Activated T-helper 1 cell treated with Interleukin-2 at 50 U/mL for 16 hours (primary cell): ENCODE measurements around the gene SPR.
"Not testable (repeated sequence)": the region's sequence is repeated elsewhere in the genome, so short reads cannot be mapped to it uniquely, and the experiment has no call there.

Experiments
- DNase-seq: peaks from one replicate; pipeline ENCODE4 v3.0.0-alpha.2; 2020; ENCODE audit warnings: low read depth

The SPR gene

GRCh38 chr2:72889991-72890390 lies 2.8 kb downstream of the SPR start:
- DNase-seq, result no peak

- DNase-seq, result no peak
Observed at GRCh38 chr2:72891091-72891818, 4.0 kb downstream of the SPR start.

GRCh38 chr2:72892506-72893173 lies 5.4 kb downstream of the SPR start:
- peak; percentile 24 for DNase-seq

- no peak for DNase-seq
Observed at GRCh38 chr2:72893594-72894319, 6.5 kb downstream of the SPR start.

- DNase-seq, result no peak
Observed at GRCh38 chr2:72894514-72894913, 7.3 kb downstream of the SPR start.

GRCh38 chr2:72895154-72895553 lies 7.9 kb downstream of the SPR start:
- no peak for DNase-seq

- DNase-seq, result no peak
Observed at GRCh38 chr2:72895759-72896281, 8.6 kb downstream of the SPR start.

GRCh38 chr2:72896446-72896845 lies 9.2 kb downstream of the SPR start:
- DNase-seq, result no peak

- DNase-seq, result no peak
Observed at GRCh38 chr2:72897785-72898584, 10.8 kb downstream of the SPR start.

GRCh38 chr2:72898585-72898906 lies 11.3 kb downstream of the SPR start:
- DNase-seq, result no peak

- DNase-seq, result no peak
Observed at GRCh38 chr2:72900191-72900825, 13.1 kb downstream of the SPR start.

- DNase-seq, result no peak
Observed at GRCh38 chr2:72901426-72901825, 14.2 kb downstream of the SPR start.

- DNase-seq, result not testable (repeated sequence)
Observed at GRCh38 chr2:72907369-72907768, 20.2 kb downstream of the SPR start.

GRCh38 chr2:72908741-72909140 lies 21.5 kb downstream of the SPR start:
- no peak for DNase-seq

GRCh38 chr2:72911256-72911655 lies 24.0 kb downstream of the SPR start:
- DNase-seq, result no peak

- DNase-seq, result no peak
Observed at GRCh38 chr2:72913486-72914205, 26.4 kb downstream of the SPR start.

GRCh38 chr2:72914206-72914559 lies 27.0 kb downstream of the SPR start:
- DNase-seq, result no peak

- no peak for DNase-seq
Observed at GRCh38 chr2:72914589-72915319, 27.5 kb downstream of the SPR start.

- DNase-seq, result no peak
Observed at GRCh38 chr2:72915320-72915906, 28.2 kb downstream of the SPR start.
